GM12878 (cell line): Measurements from ENCODE around the gene CPLANE2. TPM values are rescaled to one million over a fixed set of nuclear protein-coding genes. Genes with fewer than 3 reads are reported as not detected.

Source experiments
- ATAC-seq: fragments of 200-7000 bp; cut with Tn5 transposase; 3 replicates; pipeline ENCODE4 v1.9.1; 2020; ENCODE audit warnings: mild to moderate bottlenecking, moderate library complexity
- BruUV-seq: library from RNA; stranded (reverse); fragments of 400-500 nt; replicated peaks from 2 replicates; lab custom pipeline; 2021; lab: Mats Ljungman, UMichigan
- CTCF ChIA-PET: fragments of 300-600 bp; sonication (Branson Sonifier 250); formaldehyde crosslinking; extraction: SDS; loops from one replicate; lab custom pipeline; 2021; ENCODE audit warnings: inconsistent platforms; lab: Yijun Ruan, JAX
- POLR2A ChIA-PET: fragments of 350-600 bp; formaldehyde crosslinking; extraction: SDS; loops from one replicate; lab custom pipeline; 2021; ENCODE audit warnings: inconsistent platforms; lab: Charles Lee
- RAD21 ChIA-PET: fragments of 300-600 bp; sonication (Branson Sonifier 250); formaldehyde crosslinking; loops from one replicate; lab custom pipeline; 2023; ENCODE audit warnings: antibody characterized with exemption; ENCODE audit not compliant: unreplicated experiment; lab: Charles Lee
- SMC1A ChIA-PET: fragments of 300-600 bp; sonication (Branson Sonifier 250); formaldehyde crosslinking; loops from one replicate; lab custom pipeline; 2023; ENCODE audit not compliant: unreplicated experiment, uncharacterized antibody; lab: Charles Lee
- DNase-seq: peaks from one replicate; pipeline ENCODE4 v3.0.0-alpha.2; 2011; ENCODE audit warnings: low read depth, low spot score
- FAIRE-seq: peaks from 3 replicates; lab custom pipeline; 2011; peaks lifted over from hg19 to GRCh38; lab: Jason Lieb, UNC
- H2AFZ ChIP-seq: 2 replicates; pipeline ENCODE4 v1.6.0; 2011; ENCODE audit warnings: low read depth, low read length, control low read depth; ENCODE audit not compliant: control insufficient read depth
- H3K27ac ChIP-seq: 2 replicates; pipeline ENCODE4 v1.5.1; 2011; ENCODE audit warnings: control low read depth; ENCODE audit not compliant: control insufficient read depth, insufficient read depth
- H3K27me3 ChIP-seq, 2 experiments: replicated peaks in 1 of 2; 2 replicates each; pipeline versions ENCODE4 v1.6.0 to v1.6.1; 2011; ENCODE audit warnings: low read length in 1 of 2; ENCODE audit not compliant: control insufficient read depth in 2 of 2, insufficient read depth in 2 of 2
- H3K36me3 ChIP-seq, 2 experiments: 2 replicates each; pipeline ENCODE4 v1.5.1; 2011; ENCODE audit warnings: low read length in 1 of 2; ENCODE audit not compliant: control insufficient read depth in 2 of 2, insufficient read depth in 2 of 2
- H3K4me1 ChIP-seq: 2 replicates; pipeline ENCODE4 v1.6.1; 2011; ENCODE audit warnings: mild to moderate bottlenecking, low read length, moderate library complexity, mixed read lengths; ENCODE audit not compliant: control insufficient read depth, insufficient read depth
- H3K4me2 ChIP-seq: 2 replicates; pipeline ENCODE4 v1.6.0; 2011; ENCODE audit warnings: control low read depth; ENCODE audit not compliant: control insufficient read depth, insufficient read depth
- H3K4me3 ChIP-seq: fragments of 200-600 bp; sonication (generic); 2 replicates; pipeline ENCODE4 v1.5.1; 2016
- H3K79me2 ChIP-seq: 2 replicates; pipeline ENCODE4 v1.6.0; 2011; ENCODE audit warnings: low read length; ENCODE audit not compliant: control insufficient read depth, insufficient read depth
- H3K9ac ChIP-seq: 2 replicates; pipeline ENCODE4 v1.8.0; 2011; ENCODE audit warnings: low read length, control low read depth, mixed read lengths; ENCODE audit not compliant: control insufficient read depth, insufficient read depth
- H3K9me3 ChIP-seq: replicated peaks from 3 replicates; pipeline ENCODE4 v1.5.1; 2011; ENCODE audit warnings: mild to moderate bottlenecking, low read length; ENCODE audit not compliant: control insufficient read depth, insufficient read depth
- H4K20me1 ChIP-seq: 2 replicates; pipeline ENCODE4 v1.6.0; 2011; ENCODE audit not compliant: control insufficient read depth, insufficient read depth
- EZH2 ChIP-seq: IDR thresholded peaks from 2 replicates; pipeline ENCODE4 v1.6.1; 2012; ENCODE audit warnings: low read depth, mild to moderate bottlenecking, control low read depth, inconsistent platforms, low read length, borderline replicate concordance; ENCODE audit not compliant: control insufficient read depth
- IKZF2 ChIP-seq, 2 experiments: fragments of 450-650 bp; IDR thresholded peaks; 2 replicates each; pipeline ENCODE4 v1.6.1; 2017; ENCODE audit warnings: mild to moderate bottlenecking in 2 of 2, moderate library complexity in 2 of 2
- JUND ChIP-seq: IDR thresholded peaks from 2 replicates; pipeline ENCODE4 v1.6.1; 2012; ENCODE audit warnings: low read depth, mild to moderate bottlenecking, low read length, improper control_type of control experiment, moderate library complexity
- MYB ChIP-seq: fragments of 150-350 bp; IDR thresholded peaks from 2 replicates; pipeline ENCODE4 v1.6.1; 2014; ENCODE audit warnings: mild to moderate bottlenecking, low read depth, low read length, borderline replicate concordance
- POLR2A ChIP-seq: IDR thresholded peaks from 2 replicates; pipeline ENCODE4 v1.6.1; 2011; ENCODE audit warnings: low read depth, mild to moderate bottlenecking, low read length
- RAD51 ChIP-seq: fragments of 450-650 bp; IDR thresholded peaks from 2 replicates; pipeline ENCODE4 v1.6.1; 2016; ENCODE audit warnings: moderate library complexity, mild to moderate bottlenecking, inconsistent platforms
- STAT1 ChIP-seq: fragments of 450-650 bp; conservative IDR thresholded peaks from 2 replicates; pipeline ENCODE4 v1.6.1; 2014; ENCODE audit warnings: antibody characterized with exemption, mild to moderate bottlenecking
- TARDBP ChIP-seq: IDR thresholded peaks from 2 replicates; pipeline ENCODE4 v1.6.1; 2016; ENCODE audit warnings: borderline replicate concordance
- YBX1 ChIP-seq: fragments of 450-650 bp; IDR thresholded peaks from 2 replicates; pipeline ENCODE4 v1.6.1; 2016; ENCODE audit warnings: antibody characterized with exemption
- ZSCAN29 ChIP-seq: fragments of 450-650 bp; IDR thresholded peaks from 2 replicates; pipeline ENCODE4 v1.6.1; 2017; ENCODE audit warnings: mild to moderate bottlenecking, moderate library complexity
- WGBS: methylation state at CpG from one replicate; pipeline ENCODE4 v1.1.6; 2016; ENCODE audit warnings: low lambda C conversion rate; ENCODE audit not compliant: insufficient replicate concordance, insufficient coverage; ENCODE audit errors: missing lambda C conversion rate; 5-methylcytosine and 5-hydroxymethylcytosine counted together
- in situ Hi-C: fragments of 300-500 bp; cut with MboI; formaldehyde crosslinking; loops from 9 replicates; pipeline ENCODE4 v1.14.3; 2018; ENCODE audit warnings: mixed read lengths
- intact Hi-C: fragments of 100-400 bp; cut with micrococcal nuclease; formaldehyde crosslinking; loops from one replicate; pipeline ENCODE4 v1.14.2; 2022; ENCODE audit not compliant: unreplicated experiment
- polyA plus RNA-seq, 11 experiments: library from polyadenylated mRNA; depleted of rRNA in 4 of 11; unstranded in 6 of 11; stranded (reverse) in 5 of 11; fragments of >200 nt; fragmentation: Nextera tagmentation in 4 of 11; fragmentation: Illumina TruSeq in 1 of 11; extraction: Ambion mirVana in 4 of 11; extraction: Trizol in 1 of 11; gene quantifications; 1 replicate in 1 of 11; 2 replicates in 10 of 11; pipeline versions ENCODE4 v1.2.1 to v1.2.3, GENCODE V29; 2011 to 2016; ENCODE audit warnings: inconsistent platforms in 2 of 11, missing spikeins in 2 of 11, low read depth in 1 of 11
- total RNA-seq, 4 experiments: library from RNA; depleted of rRNA in 3 of 4; stranded (reverse); fragments of >200 nt in 3 of 4; fragmentation: Illumina TruSeq in 1 of 4; extraction: Trizol in 1 of 4; gene quantifications; 2 replicates each; pipeline versions ENCODE4 v1.2.1 to v1.2.3, GENCODE V29; 2013 to 2021
- TF ChIP-seq, protein P1 (sequence below): IDR thresholded peaks from 2 replicates; pipeline ENCODE4 v1.6.1; 2012; ENCODE audit warnings: mild to moderate bottlenecking, low read depth, low read length
- TF ChIP-seq, protein P2 (sequence below): fragments of 450-650 bp; IDR thresholded peaks from 2 replicates; pipeline ENCODE4 v1.6.1; 2017; ENCODE audit warnings: borderline replicate concordance
- TF ChIP-seq, protein P3 (sequence below): fragments of 450-650 bp; IDR thresholded peaks from 2 replicates; pipeline ENCODE4 v1.6.1; 2016; ENCODE audit warnings: mild to moderate bottlenecking
- TF ChIP-seq, protein P4 (sequence below): IDR thresholded peaks from 2 replicates; pipeline ENCODE4 v1.6.1; 2012; ENCODE audit warnings: low read depth, low read length, improper control_type of control experiment

Gene CPLANE2
- total and polyA plus RNA-seq, 10 of the 15 experiments (the other 5 are each of a cell fraction or from before 2014, with no cell fraction given): 0.09 to 4.5 (median 2.3) TPM; not detected in 1

DNA sequence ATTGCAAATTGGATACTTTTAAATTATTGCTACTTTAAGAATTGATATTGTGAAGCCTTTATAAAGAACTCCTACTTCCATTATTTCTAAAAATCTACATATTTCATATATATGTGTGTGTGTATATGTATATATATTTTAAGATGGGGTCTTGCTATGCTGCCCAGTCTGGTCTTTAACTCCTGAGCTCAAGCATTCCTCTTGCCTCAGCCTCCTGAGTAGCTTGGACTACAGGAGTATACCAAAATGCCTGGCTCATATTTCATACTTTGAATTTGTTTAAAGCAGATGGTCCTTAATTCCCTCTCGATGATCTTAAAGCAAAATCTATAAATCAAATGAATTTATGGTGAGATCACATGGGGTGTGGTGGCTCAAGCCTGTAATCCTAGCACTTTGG is 25.1 kb upstream of the CPLANE2 start (continued):
- TF ChIP-seq, protein P1, sequence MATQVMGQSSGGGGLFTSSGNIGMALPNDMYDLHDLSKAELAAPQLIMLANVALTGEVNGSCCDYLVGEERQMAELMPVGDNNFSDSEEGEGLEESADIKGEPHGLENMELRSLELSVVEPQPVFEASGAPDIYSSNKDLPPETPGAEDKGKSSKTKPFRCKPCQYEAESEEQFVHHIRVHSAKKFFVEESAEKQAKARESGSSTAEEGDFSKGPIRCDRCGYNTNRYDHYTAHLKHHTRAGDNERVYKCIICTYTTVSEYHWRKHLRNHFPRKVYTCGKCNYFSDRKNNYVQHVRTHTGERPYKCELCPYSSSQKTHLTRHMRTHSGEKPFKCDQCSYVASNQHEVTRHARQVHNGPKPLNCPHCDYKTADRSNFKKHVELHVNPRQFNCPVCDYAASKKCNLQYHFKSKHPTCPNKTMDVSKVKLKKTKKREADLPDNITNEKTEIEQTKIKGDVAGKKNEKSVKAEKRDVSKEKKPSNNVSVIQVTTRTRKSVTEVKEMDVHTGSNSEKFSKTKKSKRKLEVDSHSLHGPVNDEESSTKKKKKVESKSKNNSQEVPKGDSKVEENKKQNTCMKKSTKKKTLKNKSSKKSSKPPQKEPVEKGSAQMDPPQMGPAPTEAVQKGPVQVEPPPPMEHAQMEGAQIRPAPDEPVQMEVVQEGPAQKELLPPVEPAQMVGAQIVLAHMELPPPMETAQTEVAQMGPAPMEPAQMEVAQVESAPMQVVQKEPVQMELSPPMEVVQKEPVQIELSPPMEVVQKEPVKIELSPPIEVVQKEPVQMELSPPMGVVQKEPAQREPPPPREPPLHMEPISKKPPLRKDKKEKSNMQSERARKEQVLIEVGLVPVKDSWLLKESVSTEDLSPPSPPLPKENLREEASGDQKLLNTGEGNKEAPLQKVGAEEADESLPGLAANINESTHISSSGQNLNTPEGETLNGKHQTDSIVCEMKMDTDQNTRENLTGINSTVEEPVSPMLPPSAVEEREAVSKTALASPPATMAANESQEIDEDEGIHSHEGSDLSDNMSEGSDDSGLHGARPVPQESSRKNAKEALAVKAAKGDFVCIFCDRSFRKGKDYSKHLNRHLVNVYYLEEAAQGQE: no peak

DNA sequence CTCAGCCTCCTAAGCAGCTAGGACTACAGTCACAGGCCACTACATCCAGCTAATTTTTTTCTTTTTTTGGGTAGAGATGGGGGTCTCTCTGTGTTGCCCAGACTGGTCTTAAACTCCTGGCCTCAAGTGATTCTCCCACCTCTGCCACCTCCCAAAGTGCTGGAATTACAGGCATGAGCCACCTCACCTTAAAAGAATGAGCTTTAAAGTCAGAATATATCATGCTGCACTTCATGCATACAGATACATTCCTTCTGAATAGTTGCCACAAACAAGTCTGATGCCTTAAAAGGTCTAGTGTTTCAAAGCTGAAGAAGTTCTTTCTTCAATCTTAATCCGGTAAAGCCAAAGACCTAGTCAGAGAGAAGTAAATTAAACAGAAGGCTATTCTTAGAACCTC is 23.8 kb upstream of the CPLANE2 start:
- ChIA-PET POLR2A (no interaction called here), SMC1A (no interaction called here), RAD21 (no interaction called here), CTCF (interaction anchor here (0.9 to 1.0 kb wide), 3 partner anchors 69 to 182 kb away, joined by 3 to 5 read pairs (median 4); no protein-coding TSS in a partner anchor)
- Histone ChIP-seq H3K27me3 (no peaks in the 10 kb centered on the region), H3K27ac (no peak overlapping the region), H3K36me3 (0 out of 4 replicates have a peak, but pooled peaks cover 0 to 6% of the 10 kb centered on the region in 2 experiments), H2AFZ (no peak overlapping the region), H3K9me3 (no peaks in the 10 kb centered on the region), H3K9ac (no peak overlapping the region), H3K4me2 (no peak overlapping the region), H3K79me2 (peaks cover 3% of the 10 kb centered on the region; the same call in 1 of the 2 replicates), H3K4me3 (no peak overlapping the region), H4K20me1 (no peaks in the 10 kb centered on the region), H3K4me1 (no peaks in the 10 kb centered on the region)
- DNase-seq (no peak), ATAC-seq (no peak), FAIRE-seq (no peak)
- no TSS peak for BruUV-seq
- intact Hi-C loops (no loop called here), in situ Hi-C loops (no loop called here)
- WGBS: 100% methylated on average over 1 of the region's 1 CpG
- TF ChIP-seq, protein P2, sequence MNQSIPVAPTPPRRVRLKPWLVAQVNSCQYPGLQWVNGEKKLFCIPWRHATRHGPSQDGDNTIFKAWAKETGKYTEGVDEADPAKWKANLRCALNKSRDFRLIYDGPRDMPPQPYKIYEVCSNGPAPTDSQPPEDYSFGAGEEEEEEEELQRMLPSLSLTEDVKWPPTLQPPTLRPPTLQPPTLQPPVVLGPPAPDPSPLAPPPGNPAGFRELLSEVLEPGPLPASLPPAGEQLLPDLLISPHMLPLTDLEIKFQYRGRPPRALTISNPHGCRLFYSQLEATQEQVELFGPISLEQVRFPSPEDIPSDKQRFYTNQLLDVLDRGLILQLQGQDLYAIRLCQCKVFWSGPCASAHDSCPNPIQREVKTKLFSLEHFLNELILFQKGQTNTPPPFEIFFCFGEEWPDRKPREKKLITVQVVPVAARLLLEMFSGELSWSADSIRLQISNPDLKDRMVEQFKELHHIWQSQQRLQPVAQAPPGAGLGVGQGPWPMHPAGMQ: no peak
- TF ChIP-seq STAT1: no peak
- TF ChIP-seq MYB: no peak
- no peak for TF ChIP-seq TARDBP
- no peak for TF ChIP-seq JUND
- TF ChIP-seq, protein P3, sequence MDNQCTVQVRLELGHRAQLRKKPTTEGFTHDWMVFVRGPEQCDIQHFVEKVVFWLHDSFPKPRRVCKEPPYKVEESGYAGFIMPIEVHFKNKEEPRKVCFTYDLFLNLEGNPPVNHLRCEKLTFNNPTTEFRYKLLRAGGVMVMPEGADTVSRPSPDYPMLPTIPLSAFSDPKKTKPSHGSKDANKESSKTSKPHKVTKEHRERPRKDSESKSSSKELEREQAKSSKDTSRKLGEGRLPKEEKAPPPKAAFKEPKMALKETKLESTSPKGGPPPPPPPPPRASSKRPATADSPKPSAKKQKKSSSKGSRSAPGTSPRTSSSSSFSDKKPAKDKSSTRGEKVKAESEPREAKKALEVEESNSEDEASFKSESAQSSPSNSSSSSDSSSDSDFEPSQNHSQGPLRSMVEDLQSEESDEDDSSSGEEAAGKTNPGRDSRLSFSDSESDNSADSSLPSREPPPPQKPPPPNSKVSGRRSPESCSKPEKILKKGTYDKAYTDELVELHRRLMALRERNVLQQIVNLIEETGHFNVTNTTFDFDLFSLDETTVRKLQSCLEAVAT: no peak
- no peak for TF ChIP-seq POLR2A
- no peak for TF ChIP-seq YBX1
- TF ChIP-seq RAD51: no peak
- TF ChIP-seq, protein P4, sequence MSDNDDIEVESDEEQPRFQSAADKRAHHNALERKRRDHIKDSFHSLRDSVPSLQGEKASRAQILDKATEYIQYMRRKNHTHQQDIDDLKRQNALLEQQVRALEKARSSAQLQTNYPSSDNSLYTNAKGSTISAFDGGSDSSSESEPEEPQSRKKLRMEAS: no peak
- TF ChIP-seq IKZF2 (IDR thresholded peaks at IDR 0.05): no peak
- no peak for TF ChIP-seq ZSCAN29
- no peak for TF ChIP-seq EZH2
